HG02870 (cell line): ENCODE measurements around the gene C3orf22.

Experiments used
- ATAC-seq: cut with Tn5 transposase; IDR thresholded peaks from one replicate; pipeline ENCODE4 v1.9.1; 2021; ENCODE audit warnings: mild to moderate bottlenecking, moderate library complexity; ENCODE audit not compliant: unreplicated experiment

The C3orf22 gene

DNA sequence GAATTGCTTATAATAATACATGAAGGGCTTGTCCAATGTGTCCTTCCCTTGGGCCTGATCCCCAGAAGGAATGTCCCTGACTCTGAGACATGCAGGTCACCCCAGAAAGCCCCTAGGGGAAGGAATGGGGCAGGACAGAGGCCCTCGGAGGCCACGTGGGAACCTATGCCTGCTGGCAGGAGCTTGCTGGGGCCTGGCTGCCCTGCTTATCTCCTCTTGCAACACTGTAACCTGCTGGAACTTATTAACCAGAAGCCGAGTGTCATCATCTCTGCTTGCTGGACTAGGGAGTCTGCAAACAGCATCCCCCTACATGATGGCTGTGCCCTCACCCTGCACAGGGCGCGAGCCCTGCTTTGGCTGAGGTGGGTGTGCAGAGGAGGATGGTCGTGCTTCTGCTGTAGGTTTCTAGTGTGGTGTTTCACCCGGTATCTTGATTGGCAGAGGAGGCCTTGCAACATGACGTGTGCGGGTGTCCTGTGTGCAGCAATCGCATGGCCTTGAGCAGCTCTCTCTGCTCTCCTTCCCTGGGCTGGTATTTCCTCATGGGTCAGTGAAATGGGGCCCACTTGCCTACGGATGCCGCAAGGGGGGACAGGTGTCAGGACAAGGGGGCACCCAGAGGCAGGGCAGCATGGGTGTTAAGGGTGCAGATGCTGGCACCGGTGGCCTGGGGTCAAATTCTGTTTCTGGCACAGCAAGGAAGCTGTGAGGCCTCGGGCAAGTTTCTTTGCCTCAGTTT is 29.8 kb downstream of the C3orf22 start:
- ATAC-seq: no peak

DNA sequence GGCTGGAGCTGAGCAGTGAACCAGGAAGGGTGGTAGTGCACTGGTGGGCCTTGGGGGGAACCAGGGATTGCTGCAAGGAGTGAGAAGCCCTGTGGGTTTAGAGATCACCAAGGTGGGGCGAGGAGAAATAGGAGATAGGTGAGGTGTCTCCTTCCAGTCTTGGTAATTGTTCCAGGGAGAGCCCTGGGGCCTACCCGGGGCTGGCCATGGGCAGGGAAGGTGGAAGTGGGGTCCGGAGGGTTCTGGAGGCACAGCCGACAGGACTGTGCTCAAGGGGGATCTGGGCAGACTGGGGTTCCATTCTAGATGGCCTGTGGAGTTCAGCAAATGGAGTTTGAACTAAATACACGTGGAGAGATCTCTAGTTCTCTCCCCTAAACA is 30.3 kb downstream of the C3orf22 start:
- ATAC-seq: no peak

DNA sequence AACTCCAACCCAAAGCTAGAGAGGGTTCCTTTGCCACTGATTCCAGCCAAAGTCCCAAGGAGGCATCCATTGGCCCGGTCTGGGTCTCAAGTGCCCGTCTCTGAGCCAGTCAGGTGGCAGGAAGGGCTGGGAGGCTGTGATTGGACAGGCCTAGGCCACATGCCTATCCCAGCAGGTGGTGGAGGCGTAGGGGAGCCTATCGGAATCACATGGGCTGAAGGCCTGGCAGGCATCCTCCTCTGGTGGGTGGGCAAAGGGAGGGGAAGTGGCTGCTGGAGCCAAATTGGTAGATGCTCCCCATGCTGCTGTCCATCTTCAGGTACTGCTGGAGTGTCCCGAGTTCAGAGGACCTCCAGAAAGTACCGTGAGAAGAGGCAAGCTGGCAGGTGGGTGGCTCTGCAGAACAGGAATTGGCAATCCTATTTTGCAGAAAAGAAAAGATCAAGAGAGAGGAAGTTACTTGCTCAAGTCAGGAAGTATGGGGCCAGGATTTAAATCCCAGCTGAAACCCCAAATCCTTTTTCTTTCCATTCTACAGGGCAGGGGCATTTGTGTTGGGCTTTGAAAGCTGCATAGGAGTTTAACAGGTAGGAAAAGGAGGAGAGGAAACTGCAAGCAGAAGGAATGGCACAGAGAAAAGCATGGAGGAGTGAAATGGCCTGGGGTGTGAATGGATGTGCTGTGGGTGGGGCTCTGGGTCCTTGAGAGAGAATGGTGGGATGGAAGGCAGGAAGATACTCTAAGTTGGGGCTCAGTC is 31.1 kb downstream of the C3orf22 start:
- no peak for ATAC-seq

DNA sequence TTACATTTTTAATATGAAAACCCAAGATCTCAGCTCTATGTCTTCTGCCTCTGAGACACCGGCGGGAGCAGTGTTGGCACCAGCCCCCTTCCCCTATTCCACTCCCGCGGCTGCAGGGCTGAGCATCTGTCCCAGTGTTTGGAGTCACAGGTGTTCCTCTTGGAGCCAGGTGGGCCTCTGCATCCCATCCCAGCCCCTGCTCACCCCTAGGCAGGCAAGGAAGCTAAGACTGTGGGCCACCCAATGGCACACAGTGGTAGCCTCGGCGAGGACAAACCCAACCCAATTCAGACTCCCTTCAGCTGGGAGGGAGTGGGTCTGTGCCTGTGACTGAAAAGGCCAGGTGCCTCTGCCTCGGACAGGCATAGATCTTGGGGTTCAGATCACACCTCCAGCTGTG is 31.7 kb downstream of the C3orf22 start:
- ATAC-seq: no peak

DNA sequence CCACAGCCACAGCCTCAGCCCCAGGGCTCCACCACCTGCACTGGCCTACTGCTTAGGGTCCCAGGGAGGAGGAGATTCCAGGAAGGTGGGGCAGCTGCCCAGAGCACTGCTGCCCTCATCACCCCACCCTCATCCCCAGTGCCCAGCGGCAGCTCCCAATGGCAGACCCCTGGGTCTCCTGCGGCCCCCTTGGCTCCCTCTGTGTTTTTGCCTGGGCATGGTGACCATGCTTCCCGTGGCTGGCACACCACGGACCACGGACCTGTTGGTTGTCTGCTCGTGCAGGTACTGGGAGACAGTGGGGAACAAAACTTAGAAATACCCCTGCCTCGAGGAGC is 32.1 kb downstream of the C3orf22 start:
- ATAC-seq: no peak

DNA sequence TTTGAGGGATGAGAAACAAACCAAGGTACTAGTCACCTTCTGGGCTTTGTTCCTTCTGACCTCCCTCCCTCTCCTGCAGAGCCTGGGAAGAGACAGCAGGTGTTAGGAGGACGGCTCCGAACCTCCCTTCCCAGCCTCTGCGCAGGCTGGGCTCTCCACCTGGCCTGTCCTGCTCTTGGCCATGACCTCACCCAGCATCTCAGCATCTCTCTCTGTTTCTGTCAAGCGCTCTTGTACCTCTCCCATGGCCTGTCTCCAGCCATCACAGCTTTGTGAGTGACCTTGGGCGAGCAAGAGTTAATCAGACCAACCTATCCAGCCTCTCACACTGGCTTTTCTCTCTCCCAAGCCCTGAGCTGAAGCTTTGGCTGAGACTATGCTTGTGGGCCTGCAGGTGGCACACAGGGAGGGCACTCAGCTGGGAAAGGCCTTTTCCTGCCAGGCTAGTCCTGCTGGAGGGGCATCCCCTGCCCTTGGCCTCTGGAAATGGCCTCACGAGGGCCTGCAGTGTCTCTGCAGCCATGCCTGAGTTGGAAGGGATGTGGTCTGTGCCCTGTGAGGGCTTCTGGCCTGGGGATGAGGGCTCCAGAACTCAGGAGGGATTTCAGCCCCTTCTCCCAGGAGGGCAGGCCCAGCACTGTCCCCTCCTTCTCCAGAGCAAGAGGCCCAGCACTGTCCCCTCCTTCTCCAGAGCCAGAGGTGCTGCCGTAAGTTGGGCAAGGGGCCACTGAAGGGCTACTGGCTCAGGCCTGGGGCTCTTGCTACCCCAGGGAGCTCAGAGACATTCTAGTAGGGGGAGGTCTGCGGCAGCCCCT is 32.7 kb downstream of the C3orf22 start:
- no peak for ATAC-seq

DNA sequence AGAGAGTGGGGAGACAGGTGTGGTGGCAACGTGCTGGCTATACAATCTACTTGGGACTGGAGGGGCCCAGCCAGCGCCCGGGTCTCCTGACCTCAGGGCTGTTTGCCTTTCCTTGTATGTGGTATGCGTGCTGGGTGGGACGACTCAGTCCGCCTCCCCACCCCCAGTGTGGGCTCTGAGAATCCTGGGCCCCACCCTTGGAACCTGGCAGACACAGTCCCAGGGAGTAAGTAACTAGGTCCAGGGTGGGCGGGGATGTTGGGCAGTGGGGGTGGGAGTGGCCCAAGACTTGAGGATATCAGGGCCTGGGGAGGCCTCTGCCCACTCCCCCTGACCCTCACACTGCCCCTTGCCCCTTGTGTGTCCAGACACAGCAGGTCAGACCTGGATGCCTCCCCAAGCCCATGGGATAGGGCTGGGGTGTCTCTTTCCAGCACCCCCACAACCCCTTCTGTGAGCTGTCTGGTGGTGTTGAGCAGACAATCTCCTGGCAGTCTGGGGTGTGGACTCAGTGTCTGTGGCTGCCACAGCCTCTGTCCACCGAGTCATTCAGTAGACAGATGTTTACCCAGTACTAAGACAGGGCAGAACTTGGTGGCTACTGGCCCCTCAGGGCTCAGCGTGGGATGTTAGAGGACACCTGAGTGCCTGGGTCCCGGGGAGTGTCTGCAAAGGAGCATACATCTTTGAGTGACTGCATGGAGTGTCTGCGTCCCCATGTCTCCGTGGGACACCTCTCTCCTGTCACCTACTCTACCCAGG is 33.5 kb downstream of the C3orf22 start:
- ATAC-seq: no peak

DNA sequence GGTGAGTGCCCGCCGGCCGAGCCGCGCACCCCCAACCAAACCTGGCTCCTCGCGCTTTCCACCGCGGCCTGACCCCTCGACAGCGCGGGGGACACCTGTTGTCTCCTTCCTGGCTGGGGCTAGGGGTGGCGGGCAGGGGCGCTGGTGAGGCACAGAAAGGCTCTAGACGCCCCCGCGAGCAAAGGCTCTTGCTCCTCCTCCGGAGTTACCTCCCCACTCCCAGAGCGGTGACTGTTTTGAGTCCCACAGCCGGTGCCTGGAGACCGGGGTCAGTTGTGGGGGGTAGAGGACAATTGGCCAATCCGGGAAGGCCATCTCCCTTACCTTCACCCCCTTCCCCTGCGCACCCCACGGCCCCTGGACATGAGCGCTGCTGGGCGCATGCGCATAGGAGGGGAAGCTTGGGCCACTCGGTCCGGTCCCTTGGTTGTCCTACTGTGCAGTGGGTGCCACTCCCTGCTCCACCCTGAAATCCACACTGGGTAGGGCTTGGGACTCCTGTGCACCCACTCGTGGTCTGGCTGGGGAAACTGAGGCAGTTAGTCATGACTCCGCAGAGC is 34.2 kb downstream of the C3orf22 start:
- ATAC-seq: no peak

DNA sequence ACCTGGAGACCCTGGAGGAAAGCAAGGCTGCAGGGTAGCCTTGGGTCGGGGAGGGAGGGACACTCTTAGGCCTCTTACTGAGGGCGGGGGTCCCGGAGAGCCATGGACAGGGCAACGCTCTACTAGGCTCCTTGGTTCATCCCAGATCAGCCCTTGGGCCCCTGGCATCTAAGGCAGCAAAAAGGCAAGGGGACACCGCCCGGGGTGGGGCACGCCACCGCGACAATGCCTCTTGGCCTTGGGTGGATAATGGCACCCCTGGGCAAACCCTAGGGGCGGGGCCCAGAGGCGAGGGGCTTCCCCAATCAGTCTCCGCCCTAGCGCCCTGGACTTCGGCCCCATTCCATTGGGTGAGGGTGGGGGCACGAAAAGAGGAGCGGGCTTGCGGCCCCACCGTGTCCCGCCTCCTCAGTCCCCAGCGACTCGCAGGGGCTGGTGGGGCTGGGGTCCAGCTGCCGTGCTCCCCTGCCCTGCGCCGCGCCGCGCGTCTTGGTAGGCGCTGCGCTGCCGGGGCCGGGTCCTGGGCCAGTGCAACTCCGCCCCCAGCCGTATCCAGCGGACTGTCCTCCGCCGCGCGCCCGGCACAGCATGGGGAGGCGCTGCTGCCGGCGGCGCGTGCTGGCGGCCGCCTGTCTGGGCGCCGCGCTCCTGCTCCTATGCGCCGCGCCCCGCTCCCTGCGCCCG is 34.8 kb downstream of the C3orf22 start, which contains the start of gene CHST13:
Gene CHST13, plus strand, starts transcription at position 411 of the 684 bp plus-strand sequence. Its CDS starts 178 bp downstream, at position 589.
- ATAC-seq: no peak

DNA sequence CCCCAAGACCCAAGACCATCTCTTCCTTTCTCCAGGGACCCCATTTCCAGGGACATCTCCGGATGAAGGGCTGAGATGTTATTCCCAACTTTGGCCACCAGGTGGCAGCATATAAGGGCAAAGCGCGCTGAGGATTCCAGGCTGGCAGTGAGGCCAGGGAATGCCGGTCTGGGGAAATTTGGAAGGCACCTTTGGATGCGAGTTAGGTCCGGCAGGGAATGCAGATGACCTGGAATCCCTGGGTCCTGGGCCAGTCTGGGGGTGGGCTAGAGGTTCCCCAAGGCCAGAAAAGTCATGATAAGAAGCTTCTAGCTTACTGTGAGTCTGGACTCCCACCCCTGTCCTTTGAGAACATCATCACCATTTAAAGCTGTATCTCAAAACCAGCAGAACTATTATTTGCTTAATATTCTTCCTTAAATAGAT is 36.4 kb downstream of the C3orf22 start:
- no peak for ATAC-seq

DNA sequence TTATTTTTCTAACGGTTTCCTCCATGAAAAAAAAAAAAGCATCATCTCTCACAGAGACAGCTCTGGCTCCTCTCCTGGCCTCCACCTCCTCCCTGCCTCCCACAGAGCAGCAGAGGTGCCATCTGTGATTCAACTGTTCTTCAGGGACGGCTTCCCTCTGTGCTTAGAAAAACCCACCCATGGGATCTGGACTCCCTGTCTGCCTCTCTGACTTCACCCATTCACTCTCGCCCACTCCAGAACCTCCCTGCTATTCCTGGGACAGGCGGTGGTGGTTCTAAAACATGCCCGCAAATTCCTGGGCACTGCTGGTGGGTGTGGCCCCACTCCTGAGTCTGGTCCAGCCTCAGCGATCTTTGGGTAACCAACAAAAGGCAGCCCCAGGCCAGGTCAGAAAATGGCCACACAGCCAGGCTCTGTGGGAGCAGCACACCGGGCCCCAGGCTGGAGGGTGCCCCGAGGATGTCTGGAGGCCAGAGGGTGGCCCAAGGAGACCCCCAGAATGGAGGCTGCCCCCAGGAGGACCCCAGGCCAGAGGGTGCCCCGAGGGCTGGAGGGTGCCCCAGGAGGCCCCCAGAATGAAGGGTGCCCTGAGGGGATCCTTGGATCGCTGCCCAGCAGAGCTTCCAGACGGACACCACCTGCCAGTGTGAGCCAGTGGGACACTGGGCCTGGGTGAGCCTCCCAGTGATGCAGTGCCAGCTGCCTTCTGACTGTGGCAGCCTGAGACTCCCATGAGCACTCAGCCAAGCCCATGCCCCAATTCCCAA is 37.4 kb downstream of the C3orf22 start:
- no peak for ATAC-seq

DNA sequence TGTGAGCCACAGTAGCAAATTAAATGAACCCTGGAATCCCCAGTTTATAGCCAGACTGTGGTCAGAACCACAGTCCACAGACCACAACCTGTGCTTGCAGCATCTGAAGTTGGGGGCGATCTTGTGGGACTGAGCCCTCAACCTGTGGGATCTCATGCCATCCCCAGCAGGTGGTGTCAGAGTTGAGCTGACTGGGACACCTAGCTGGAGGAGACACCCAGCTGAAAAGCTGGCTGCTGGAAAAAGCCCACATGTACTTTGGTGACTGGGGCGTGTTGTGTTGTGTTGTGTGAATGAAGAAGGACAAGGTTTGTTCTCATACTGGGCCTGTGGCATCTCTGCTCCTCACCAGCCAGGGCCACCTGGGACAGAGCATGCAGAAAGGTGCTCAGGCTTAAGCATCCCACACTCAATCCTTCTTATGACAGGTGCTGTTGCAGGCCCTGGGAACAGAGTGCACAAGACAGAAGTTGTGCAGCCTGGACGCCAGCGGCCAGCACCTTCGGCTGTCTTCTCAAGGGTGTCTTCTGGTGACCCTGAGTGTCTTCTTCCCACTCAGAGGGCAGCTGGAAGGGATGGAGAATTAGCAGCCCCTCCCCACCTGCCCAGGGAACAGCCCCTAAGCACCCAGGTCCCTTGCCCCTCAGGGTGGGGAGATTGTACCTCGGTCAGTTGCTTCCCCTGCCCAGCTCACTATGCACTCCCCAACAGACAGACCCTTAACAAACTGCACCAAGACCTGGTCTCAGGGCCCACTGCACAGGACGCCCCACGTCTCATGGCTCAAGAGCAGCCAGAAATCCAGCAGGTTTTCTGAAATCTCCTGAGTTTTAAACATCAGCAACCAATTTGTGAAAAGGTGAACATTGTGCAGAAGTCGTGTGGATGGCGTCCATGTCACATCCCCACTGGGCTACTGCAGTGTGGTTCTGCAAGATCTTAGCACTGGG is 39.0 kb downstream of the C3orf22 start:
- no peak for ATAC-seq

DNA sequence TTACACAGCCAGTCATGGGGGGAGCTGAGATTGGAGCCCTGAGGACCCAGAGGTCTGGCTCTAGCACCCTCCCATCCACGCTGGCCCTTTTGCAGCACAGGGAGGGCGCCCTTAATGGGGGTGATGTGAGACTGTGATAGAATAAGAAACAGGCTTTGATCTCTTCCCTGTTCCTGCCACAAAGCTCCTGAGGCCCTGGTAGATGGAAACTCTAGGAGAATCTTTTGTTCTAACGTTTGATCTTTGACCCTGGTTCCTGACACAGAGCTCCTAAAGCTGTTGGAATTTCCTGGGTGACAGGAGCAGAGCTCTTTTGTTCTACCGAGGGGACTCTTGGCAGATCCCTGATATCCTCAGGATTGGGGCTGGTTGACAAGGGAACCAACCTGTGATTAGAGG is 40.0 kb downstream of the C3orf22 start:
- no peak for ATAC-seq

DNA sequence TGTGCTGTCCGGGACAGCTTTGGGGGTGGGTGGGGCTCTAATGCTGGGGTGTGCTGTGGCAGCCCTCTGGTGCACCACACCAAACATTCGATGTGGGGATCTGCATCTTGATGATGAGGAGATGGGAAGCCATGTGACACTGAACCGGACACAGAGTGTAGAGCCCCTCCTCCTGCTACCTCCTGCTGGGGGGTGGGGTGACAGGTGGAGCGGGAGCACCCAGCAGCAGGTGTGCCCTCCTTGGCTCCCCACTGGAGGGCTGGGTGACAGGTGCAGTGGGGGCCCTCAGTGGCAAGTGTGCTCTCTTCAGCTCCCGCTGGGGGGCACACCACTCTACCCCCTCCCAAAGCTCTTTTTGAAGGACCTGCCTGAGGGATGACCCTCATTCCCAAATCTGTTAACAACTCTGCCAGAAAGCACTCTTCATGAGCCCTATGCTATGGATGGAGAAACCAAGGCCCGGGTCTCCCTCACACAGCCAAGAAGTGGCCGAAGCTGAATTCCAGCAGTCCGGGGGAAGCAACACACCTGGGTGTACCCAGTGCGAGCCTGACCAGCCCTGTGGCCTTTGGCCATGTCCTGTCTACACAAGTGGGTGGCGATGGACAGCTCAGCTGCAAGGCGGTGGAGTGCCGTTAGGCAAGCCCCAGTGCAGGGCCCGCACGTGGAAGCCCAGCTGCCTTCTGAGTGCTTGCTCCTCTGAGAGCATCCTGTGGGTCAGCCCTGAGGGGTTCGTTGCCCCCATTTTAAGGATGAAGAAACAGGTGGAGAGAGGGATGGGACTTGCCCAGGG is 40.5 kb downstream of the C3orf22 start:
- no peak for ATAC-seq

DNA sequence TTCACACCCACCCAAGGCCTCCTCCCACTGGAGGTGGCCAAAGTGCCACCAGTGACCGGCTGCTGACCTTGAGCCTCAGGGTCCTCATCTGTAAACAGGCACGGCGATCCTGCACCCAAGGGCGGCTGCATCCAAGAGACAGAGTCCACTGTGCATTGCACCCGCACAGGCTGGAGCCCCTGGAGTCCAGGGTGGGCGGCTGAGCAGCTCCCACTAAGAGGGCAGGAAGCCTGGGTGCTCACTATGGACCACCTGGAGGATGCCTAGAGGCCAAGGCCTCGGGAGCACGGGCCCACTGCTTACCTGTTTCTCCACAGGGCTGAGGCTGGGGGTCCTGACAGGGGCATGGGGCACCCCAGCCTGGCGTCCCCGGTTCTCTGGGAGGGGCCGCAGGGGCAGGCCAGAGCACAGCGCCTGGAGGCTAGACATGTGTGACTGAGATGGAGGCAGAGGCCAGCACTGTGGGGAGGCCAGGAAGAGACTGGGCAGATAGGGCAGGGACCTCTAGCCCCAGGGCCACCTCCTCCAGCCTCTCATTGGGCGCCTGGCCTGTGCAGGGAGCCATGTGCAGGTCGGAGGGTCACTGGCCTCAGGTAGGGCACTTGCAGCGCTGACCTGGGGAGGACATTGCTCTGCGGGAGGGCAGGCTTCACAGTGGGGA is 41.3 kb downstream of the C3orf22 start, which contains the start of gene UROC1:
Gene UROC1, minus strand, starts transcription at position 483 of the 661 bp plus-strand sequence. Its CDS starts 54 bp downstream, at position 429.
- no peak for ATAC-seq

DNA sequence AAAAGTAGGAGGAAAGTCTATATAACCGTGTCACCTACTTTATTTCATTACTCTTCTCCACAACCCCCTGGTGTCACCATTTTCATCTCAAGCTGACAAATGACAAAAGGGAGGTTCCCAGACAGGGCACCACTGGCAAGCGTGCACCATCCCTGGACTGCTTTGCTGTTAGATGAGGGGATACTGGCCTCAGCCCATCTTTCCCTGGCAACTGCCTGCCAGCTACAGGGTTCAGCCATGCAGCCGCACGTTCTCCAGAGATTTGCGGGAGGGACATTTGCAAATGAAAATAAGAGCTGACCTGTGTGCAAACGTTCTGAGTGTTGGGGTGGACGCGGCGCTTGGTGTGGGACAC is 41.8 kb downstream of the C3orf22 start:
- no peak for ATAC-seq
